CD4-positive, alpha-beta T cell (primary cell): ENCODE measurements around the gene LECT2. TPM values are rescaled to one million over a fixed set of nuclear protein-coding genes. Genes with fewer than 3 reads are reported as not detected.
A peak's percentile ranks its signal among the peaks of the same experiment; 100 is the strongest.

Experiments
- ATAC-seq: fragments of 200-7000 bp; cut with Tn5 transposase; one replicate; pipeline ENCODE4 v1.10.0; 2022; ENCODE audit warnings: mild to moderate bottlenecking; ENCODE audit not compliant: poor library complexity
- CTCF ChIA-PET: fragments of 350-600 bp; sonication (Branson Sonifier 250); formaldehyde crosslinking; loops from one replicate; lab custom pipeline; 2021; ENCODE audit warnings: antibody characterized with exemption, inconsistent platforms; lab: Charles Lee
- POLR2A ChIA-PET: fragments of 350-600 bp; sonication (Branson Sonifier 250); formaldehyde crosslinking; loops from one replicate; lab custom pipeline; 2021; ENCODE audit warnings: antibody characterized with exemption, inconsistent platforms; lab: Charles Lee
- DNase-seq, 14 experiments: peaks; one replicate each; pipeline ENCODE4 v3.0.0-alpha.2; 2013 to 2020; ENCODE audit warnings: mixed read lengths in 2 of 14
- H3K27ac ChIP-seq, 2 donors: one replicate each; pipeline versions ENCODE4 v1.5.1 to v1.7.0; 2013; ENCODE audit warnings: low read length in 2 of 2, low read depth in 1 of 2, mild to moderate bottlenecking in 1 of 2
- H3K27me3 ChIP-seq, 2 experiments: 1 replicate in 1 of 2; 2 replicates in 1 of 2; pipeline versions ENCODE4 v1.6.1 to v1.7.0; 2013; ENCODE audit warnings: low read length in 2 of 2, control low read depth in 1 of 2, mild to moderate bottlenecking in 1 of 2, moderate library complexity in 1 of 2; ENCODE audit not compliant: insufficient read depth in 2 of 2, control insufficient read depth in 1 of 2
- H3K36me3 ChIP-seq: one replicate; pipeline ENCODE4 v1.6.1; 2013; ENCODE audit warnings: low read length, control low read depth; ENCODE audit not compliant: insufficient read depth
- H3K4me1 ChIP-seq: one replicate; pipeline ENCODE4 v1.6.1; 2013; ENCODE audit warnings: low read length, control low read depth; ENCODE audit not compliant: insufficient read depth
- H3K4me3 ChIP-seq: one replicate; pipeline ENCODE4 v1.5.1; 2013; ENCODE audit warnings: mild to moderate bottlenecking, low read length, moderate library complexity
- H3K9me3 ChIP-seq, 2 experiments: 1 replicate in 1 of 2; 2 replicates in 1 of 2; pipeline versions ENCODE4 v1.6.1 to v1.7.0; 2013; ENCODE audit warnings: low read length in 2 of 2, mild to moderate bottlenecking in 2 of 2, control low read depth in 1 of 2, moderate library complexity in 1 of 2; ENCODE audit not compliant: control insufficient read depth in 1 of 2, insufficient read depth in 1 of 2
- H3K27ac Mint-ChIP-seq: one replicate; pipeline ENCODE4 v1.8.0; 2020; ENCODE audit warnings: mixed read lengths
- H3K27me3 Mint-ChIP-seq: one replicate; pipeline ENCODE4 v1.8.0; 2021; ENCODE audit warnings: mixed read lengths
- H3K36me3 Mint-ChIP-seq: one replicate; pipeline ENCODE4 v1.8.0; 2021; ENCODE audit warnings: low read depth, mixed read lengths
- H3K4me1 Mint-ChIP-seq: one replicate; pipeline ENCODE4 v1.8.0; 2021; ENCODE audit warnings: low read depth, mixed read lengths
- H3K4me3 Mint-ChIP-seq: one replicate; pipeline ENCODE4 v1.8.0; 2020; ENCODE audit warnings: mild to moderate bottlenecking, mixed read lengths
- H3K9me3 Mint-ChIP-seq: one replicate; pipeline ENCODE4 v1.8.0; 2020; ENCODE audit warnings: mixed read lengths
- CTCF ChIP-seq: fragments of 200-600 bp; IDR thresholded peaks from one replicate; pipeline ENCODE4 v1.8.0; 2022; ENCODE audit warnings: antibody characterized with exemption, mild to moderate bottlenecking
- intact Hi-C, 2 experiments: fragments of 100-400 bp; cut with DNase I in 1 of 2; cut with micrococcal nuclease in 1 of 2; formaldehyde crosslinking; loops; one replicate each; pipeline versions ENCODE4 v1.15.1 to v1.9.0; 2023 to 2025; cut with DNase I, micrococcal nuclease
- total RNA-seq, 174 experiments: library from RNA in 2 of 174; stranded (reverse) in 2 of 174; gene quantifications; one replicate each; pipeline ENCODE4 v1.2.3 and lab custom pipeline; 2021 to 2026

The LECT2 gene
- total RNA-seq, 2 experiments from 2014 or later, result not detected

DNA sequence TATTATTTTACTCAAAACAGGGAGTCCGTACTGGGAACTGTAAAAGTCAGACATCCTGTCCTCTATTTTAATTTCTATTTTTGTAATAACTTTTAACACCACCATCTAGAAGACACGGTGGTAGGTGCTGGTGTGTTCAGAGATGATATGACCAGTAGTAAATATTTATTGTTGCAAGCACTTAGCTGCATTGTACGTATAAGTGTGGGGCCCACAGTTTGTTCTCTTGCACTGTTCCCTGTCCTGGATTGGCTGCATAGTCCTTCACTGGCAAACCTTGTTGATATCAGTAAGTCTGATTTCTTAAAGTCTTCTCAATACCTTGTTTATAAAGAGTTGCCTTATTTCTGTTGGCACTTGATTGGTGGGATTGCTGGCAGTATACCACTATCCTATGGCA lies 34.6 kb downstream of the LECT2 start:
- no peak overlapping the region for H3K27ac Mint-ChIP-seq
- ATAC-seq (no peak), DNase-seq (no peak)
- Histone ChIP-seq H3K36me3 (no peaks in the 10 kb centered on the region), H3K27ac (no peak overlapping the region), H3K27me3 (peaks cover 4 to 5% of the 10 kb centered on the region in 2 experiments), H3K4me3 (no peak overlapping the region), H3K9me3 (no peaks in the 10 kb centered on the region), H3K4me1 (no peaks in the 10 kb centered on the region)
- H3K4me3 Mint-ChIP-seq, result no peak overlapping the region
- intact Hi-C loops, result no loop called here
- H3K4me1 Mint-ChIP-seq, result no peaks in the 10 kb centered on the region
- H3K36me3 Mint-ChIP-seq, result no peaks in the 10 kb centered on the region
- POLR2A ChIA-PET, result no interaction called here
- CTCF ChIA-PET, result no interaction called here
- no peaks in the 10 kb centered on the region for H3K9me3 Mint-ChIP-seq
- peaks cover 51% of the 10 kb centered on the region for H3K27me3 Mint-ChIP-seq
- no peak for TF ChIP-seq CTCF

DNA sequence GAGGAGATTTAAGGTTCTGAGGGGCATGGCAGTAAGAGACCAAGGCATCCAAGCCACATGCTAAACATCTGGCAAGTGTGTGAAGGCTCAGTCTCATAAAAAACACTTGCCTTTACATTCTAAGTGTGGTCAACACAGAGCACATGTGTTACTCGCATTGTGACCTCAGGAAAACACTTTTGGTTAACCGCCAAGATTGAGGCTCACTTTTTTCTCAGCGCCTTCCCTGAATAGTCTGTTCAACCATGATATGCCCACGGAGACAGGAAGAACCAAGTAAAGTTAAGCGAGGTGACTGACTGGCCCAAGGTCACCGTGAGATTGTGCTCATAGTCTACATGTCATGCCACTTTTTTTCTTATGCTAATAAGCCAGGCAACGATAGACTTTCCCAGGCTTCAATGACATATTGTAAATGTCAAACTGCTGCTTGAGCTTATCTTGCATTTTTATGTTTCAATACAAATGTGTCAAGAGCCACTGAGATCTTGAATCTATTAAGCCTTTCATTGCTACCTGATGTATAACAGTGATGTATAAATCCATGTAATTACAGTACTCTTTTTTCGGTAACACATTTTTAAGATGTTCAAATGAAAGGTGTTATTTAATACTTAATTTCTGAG lies 38.0 kb downstream of the LECT2 start:
- Histone ChIP-seq H3K4me1 (no peaks in the 10 kb centered on the region), H3K36me3 (no peaks in the 10 kb centered on the region), H3K27me3 (peaks cover 4 to 5% of the 10 kb centered on the region in 2 experiments), H3K9me3 (no peaks in the 10 kb centered on the region), H3K27ac (no peak overlapping the region), H3K4me3 (no peak overlapping the region)
- no peak for TF ChIP-seq CTCF
- intact Hi-C loops, result no loop called here
- ChIA-PET POLR2A (no interaction called here), CTCF (no interaction called here)
- peaks cover 45% of the 10 kb centered on the region for H3K27me3 Mint-ChIP-seq
- ATAC-seq (no peak), DNase-seq (peak in 2 of 14 experiments; percentile 2 to 30)
- no peak overlapping the region for H3K4me3 Mint-ChIP-seq
- H3K4me1 Mint-ChIP-seq, result no peaks in the 10 kb centered on the region
- H3K9me3 Mint-ChIP-seq, result no peaks in the 10 kb centered on the region
- H3K27ac Mint-ChIP-seq, result no peak overlapping the region
- H3K36me3 Mint-ChIP-seq, result no peaks in the 10 kb centered on the region

GRCh38 chr5:135915466-135916001 lies 39.2 kb downstream of the LECT2 start:
- intact Hi-C loops, result no loop called here
- H3K27ac Mint-ChIP-seq, result no peak overlapping the region
- Histone ChIP-seq H3K4me1 (no peaks in the 10 kb centered on the region), H3K4me3 (no peak overlapping the region), H3K36me3 (no peaks in the 10 kb centered on the region), H3K27me3 (peaks cover 4 to 8% of the 10 kb centered on the region in 2 experiments), H3K9me3 (no peaks in the 10 kb centered on the region), H3K27ac (no peak overlapping the region)
- no peaks in the 10 kb centered on the region for H3K4me1 Mint-ChIP-seq
- no peaks in the 10 kb centered on the region for H3K36me3 Mint-ChIP-seq
- POLR2A ChIA-PET, result no interaction called here
- DNase-seq, result no peak
- CTCF ChIA-PET, result no interaction called here
- no peak for TF ChIP-seq CTCF
- ATAC-seq, result no peak
- H3K4me3 Mint-ChIP-seq, result no peak overlapping the region
- H3K9me3 Mint-ChIP-seq, result no peaks in the 10 kb centered on the region
- H3K27me3 Mint-ChIP-seq, result peaks cover 51% of the 10 kb centered on the region
